ENCODE measurements around the gene EMP1.

EMP1 gene

GRCh38 chr12:13196130-13196921, at the start of gene EMP1:
TSS of gene EMP1 (plus strand) at chr12:13196726. CDS start at chr12:13211511, 14,785 bp downstream.
- peak; percentile 61 to 68 for DNase-seq

GRCh38 chr12:13147688-13148484, 48.6 kb upstream of the EMP1 start:
- DNase-seq, result no peak

- no peak for DNase-seq
Measured at GRCh38 chr12:13148485-13148847, 48.1 kb upstream of the EMP1 start.

- no peak for DNase-seq
Measured at GRCh38 chr12:13149411-13149810, 47.1 kb upstream of the EMP1 start.

GRCh38 chr12:13152281-13152680, 44.2 kb upstream of the EMP1 start:
- no peak for DNase-seq

- DNase-seq, result no peak
Measured at GRCh38 chr12:13152756-13153155, 43.8 kb upstream of the EMP1 start.

GRCh38 chr12:13153180-13153579, 43.3 kb upstream of the EMP1 start:
- no peak for DNase-seq

GRCh38 chr12:13154027-13154538, 42.4 kb upstream of the EMP1 start:
- DNase-seq, result peak in 1 of 2 experiments; percentile 31

GRCh38 chr12:13154831-13155230, 41.7 kb upstream of the EMP1 start:
- DNase-seq, result no peak

- DNase-seq, result no peak
Measured at GRCh38 chr12:13156277-13156676, 40.2 kb upstream of the EMP1 start.

- DNase-seq, result peak; percentile 10 to 20
Measured at GRCh38 chr12:13161172-13161571, 35.4 kb upstream of the EMP1 start.

- DNase-seq, result no peak
Measured at GRCh38 chr12:13162904-13163303, 33.6 kb upstream of the EMP1 start.

GRCh38 chr12:13163868-13164635, 32.5 kb upstream of the EMP1 start:
- no peak for DNase-seq

- DNase-seq, result no peak
Measured at GRCh38 chr12:13164921-13165616, 31.5 kb upstream of the EMP1 start.

GRCh38 chr12:13165617-13166041, 30.9 kb upstream of the EMP1 start:
- DNase-seq, result peak; percentile 83 to 91

GRCh38 chr12:13167226-13167625, 29.3 kb upstream of the EMP1 start:
- DNase-seq, result no peak

GRCh38 chr12:13167906-13168305, 28.6 kb upstream of the EMP1 start:
- no peak for DNase-seq

GRCh38 chr12:13169272-13169671, 27.3 kb upstream of the EMP1 start:
- DNase-seq, result peak; percentile 10 to 26

GRCh38 chr12:13170892-13171490, 25.5 kb upstream of the EMP1 start:
- DNase-seq, result no peak

- no peak for DNase-seq
Measured at GRCh38 chr12:13171921-13172859, 24.3 kb upstream of the EMP1 start.

Measured in AML-193 (cell line).